ENCODE data around the gene SSR4.

The SSR4 gene

DNA sequence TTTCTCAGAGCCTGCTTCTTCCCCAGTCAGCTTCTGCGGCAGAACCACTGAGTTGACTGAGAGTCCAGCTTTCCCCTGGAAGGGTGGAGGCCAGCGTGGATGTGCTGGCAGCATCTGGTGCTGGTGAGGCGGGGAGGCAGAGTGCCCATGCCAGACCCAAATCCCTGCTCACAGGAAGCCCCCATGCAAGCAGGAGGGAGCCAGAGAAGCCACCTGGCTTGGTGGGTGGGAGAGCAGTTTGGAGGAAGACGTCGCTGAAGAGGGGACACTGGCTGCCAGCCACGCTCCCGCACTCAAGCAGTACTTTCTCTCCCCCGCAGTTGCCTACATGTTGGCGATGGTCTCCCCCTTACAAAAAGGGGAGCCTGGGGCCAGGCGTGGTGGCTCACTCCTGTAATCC, 29.9 kb downstream of the SSR4 start:
- Histone ChIP-seq H3K4me3 (IDR thresholded peaks at IDR 0.05; ENCODE audit: insufficient read depth, low read depth, low read length) (no peak overlapping the region), H3K79me2 (ENCODE audit: insufficient read depth, low read depth) (no peaks in the 10 kb centered on the region), H3K27ac (no peak overlapping the region), H3K4me1 (ENCODE audit: low read depth, poor library complexity, severe bottlenecking) (no peaks in the 10 kb centered on the region), H3K4me2 (no peak overlapping the region), H3K9ac (no peak overlapping the region), H3K27me3 (ENCODE audit: insufficient read depth, low read depth) (peaks cover 38% of the 10 kb centered on the region; the same call in 1 of the 2 replicates), H3K36me3 (ENCODE audit: insufficient read depth) (no peaks in the 10 kb centered on the region), H4K20me1 (ENCODE audit: insufficient read depth) (no peaks in the 10 kb centered on the region), H2AFZ (ENCODE audit: low read depth) (no peak overlapping the region)
- TF ChIP-seq, protein P1, sequence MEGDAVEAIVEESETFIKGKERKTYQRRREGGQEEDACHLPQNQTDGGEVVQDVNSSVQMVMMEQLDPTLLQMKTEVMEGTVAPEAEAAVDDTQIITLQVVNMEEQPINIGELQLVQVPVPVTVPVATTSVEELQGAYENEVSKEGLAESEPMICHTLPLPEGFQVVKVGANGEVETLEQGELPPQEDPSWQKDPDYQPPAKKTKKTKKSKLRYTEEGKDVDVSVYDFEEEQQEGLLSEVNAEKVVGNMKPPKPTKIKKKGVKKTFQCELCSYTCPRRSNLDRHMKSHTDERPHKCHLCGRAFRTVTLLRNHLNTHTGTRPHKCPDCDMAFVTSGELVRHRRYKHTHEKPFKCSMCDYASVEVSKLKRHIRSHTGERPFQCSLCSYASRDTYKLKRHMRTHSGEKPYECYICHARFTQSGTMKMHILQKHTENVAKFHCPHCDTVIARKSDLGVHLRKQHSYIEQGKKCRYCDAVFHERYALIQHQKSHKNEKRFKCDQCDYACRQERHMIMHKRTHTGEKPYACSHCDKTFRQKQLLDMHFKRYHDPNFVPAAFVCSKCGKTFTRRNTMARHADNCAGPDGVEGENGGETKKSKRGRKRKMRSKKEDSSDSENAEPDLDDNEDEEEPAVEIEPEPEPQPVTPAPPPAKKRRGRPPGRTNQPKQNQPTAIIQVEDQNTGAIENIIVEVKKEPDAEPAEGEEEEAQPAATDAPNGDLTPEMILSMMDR (conservative IDR thresholded peaks at IDR 0.05; ENCODE audit: low read depth, low read length) = no peak

DNA sequence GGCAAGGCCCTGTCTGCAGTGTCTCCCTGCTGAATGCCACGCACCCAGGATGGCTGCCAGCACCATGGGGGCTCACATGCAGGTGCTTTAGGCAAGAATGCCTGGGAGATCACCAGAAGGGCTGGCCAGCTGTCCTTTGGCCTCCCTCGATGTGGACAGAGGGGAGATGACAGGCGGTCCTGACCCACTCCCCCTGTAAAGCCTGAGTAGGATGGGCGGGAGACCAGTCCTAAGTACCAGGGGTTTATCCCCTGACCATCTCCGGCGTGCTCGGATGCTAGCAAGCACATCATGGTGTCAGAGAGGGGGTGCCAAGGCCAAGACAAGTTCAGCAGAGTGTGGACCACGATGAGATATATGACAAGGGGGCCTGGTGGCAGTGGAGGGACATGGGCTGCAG, 30.6 kb downstream of the SSR4 start:
- Histone ChIP-seq H4K20me1 (ENCODE audit: insufficient read depth) (no peaks in the 10 kb centered on the region), H3K4me3 (IDR thresholded peaks at IDR 0.05; ENCODE audit: insufficient read depth, low read depth, low read length) (no peak overlapping the region), H3K27me3 (ENCODE audit: insufficient read depth, low read depth) (peaks cover 32% of the 10 kb centered on the region; the same call in 1 of the 2 replicates), H3K4me1 (ENCODE audit: low read depth, poor library complexity, severe bottlenecking) (no peaks in the 10 kb centered on the region), H3K4me2 (no peak overlapping the region), H3K79me2 (ENCODE audit: insufficient read depth, low read depth) (no peaks in the 10 kb centered on the region), H2AFZ (ENCODE audit: low read depth) (no peak overlapping the region), H3K36me3 (ENCODE audit: insufficient read depth) (no peaks in the 10 kb centered on the region), H3K9ac (no peak overlapping the region), H3K27ac (no peak overlapping the region)
- TF ChIP-seq, protein P1 (conservative IDR thresholded peaks at IDR 0.05; ENCODE audit: low read depth, low read length) = no peak

DNA sequence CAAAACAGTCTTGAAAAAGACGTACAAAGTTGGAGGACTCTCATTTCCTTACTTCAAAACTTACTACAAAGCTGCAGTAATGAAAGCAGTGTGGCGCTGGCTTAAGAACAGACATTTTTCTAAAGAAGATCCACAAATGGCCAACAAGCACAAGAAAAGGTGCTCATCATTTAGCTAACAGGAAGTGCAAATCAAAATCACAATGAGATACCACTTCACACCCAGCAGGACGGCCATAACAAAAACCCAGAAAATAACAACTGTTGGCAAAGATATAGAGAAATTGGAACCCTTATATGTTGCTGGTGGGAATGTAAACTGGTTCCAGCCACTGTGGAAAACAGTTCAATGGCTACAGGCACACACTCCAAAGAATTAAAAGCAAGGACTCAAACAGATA, 32.5 kb downstream of the SSR4 start:
- Histone ChIP-seq H3K79me2 (ENCODE audit: insufficient read depth, low read depth) (no peaks in the 10 kb centered on the region), H2AFZ (ENCODE audit: low read depth) (no peak overlapping the region), H3K4me1 (ENCODE audit: low read depth, poor library complexity, severe bottlenecking) (no peaks in the 10 kb centered on the region), H3K4me3 (IDR thresholded peaks at IDR 0.05; ENCODE audit: insufficient read depth, low read depth, low read length) (no peak overlapping the region), H3K27me3 (ENCODE audit: insufficient read depth, low read depth) (peaks cover 23% of the 10 kb centered on the region; the same call in 1 of the 2 replicates), H3K9ac (no peak overlapping the region), H3K4me2 (no peak overlapping the region), H3K27ac (no peak overlapping the region), H3K36me3 (ENCODE audit: insufficient read depth) (no peaks in the 10 kb centered on the region), H4K20me1 (ENCODE audit: insufficient read depth) (no peaks in the 10 kb centered on the region)
- TF ChIP-seq, protein P1 (conservative IDR thresholded peaks at IDR 0.05; ENCODE audit: low read depth, low read length) = no peak

DNA sequence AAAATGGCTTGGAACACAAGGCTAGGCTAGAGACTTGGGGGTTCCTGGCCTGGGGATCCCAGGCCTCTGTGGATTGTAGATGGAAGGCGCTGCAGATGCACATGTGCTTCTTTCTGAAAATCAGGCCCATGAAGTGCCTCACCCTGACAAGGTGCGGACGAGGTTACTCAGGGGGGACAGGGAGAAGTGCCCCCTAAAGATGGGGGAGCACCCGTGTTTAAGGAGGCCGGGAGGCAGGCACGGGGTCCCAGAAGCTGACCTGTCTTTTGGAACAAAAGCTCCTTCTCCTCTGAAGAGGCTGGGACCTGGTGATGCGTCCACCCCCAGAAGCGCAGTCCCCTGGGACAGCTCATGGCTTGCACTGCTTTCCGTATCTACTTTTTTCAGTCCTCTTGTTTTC, 33.4 kb downstream of the SSR4 start:
- H4K20me1 ChIP-seq (ENCODE audit: insufficient read depth) = no peaks in the 10 kb centered on the region
- H3K79me2 ChIP-seq (ENCODE audit: insufficient read depth, low read depth) = no peaks in the 10 kb centered on the region
- no peak overlapping the region for H2AFZ ChIP-seq (ENCODE audit: low read depth)
- H3K4me2 ChIP-seq = no peak overlapping the region
- H3K4me1 ChIP-seq (ENCODE audit: low read depth, poor library complexity, severe bottlenecking) = no peaks in the 10 kb centered on the region
- TF ChIP-seq, protein P1 (conservative IDR thresholded peaks at IDR 0.05; ENCODE audit: low read depth, low read length) = no peak
- no peak overlapping the region for H3K9ac ChIP-seq
- H3K4me3 ChIP-seq (IDR thresholded peaks at IDR 0.05; ENCODE audit: insufficient read depth, low read depth, low read length) = no peak overlapping the region
- no peaks in the 10 kb centered on the region for H3K36me3 ChIP-seq (ENCODE audit: insufficient read depth)
- no peak overlapping the region for H3K27ac ChIP-seq
- H3K27me3 ChIP-seq (ENCODE audit: insufficient read depth, low read depth) = peaks cover 21% of the 10 kb centered on the region; the same call in 1 of the 2 replicates
